GM18873 (cell line): ENCODE results near the gene ANO2.

Experiments used
- ATAC-seq: cut with Tn5 transposase; IDR thresholded peaks from one replicate; pipeline ENCODE4 v1.9.1; 2021; ENCODE audit warnings: mild to moderate bottlenecking, moderate library complexity, moderate number of reproducible peaks; ENCODE audit not compliant: unreplicated experiment, low FRiP score

Gene ANO2

GRCh38 chr12:5745251-5745888, 199.7 kb downstream of the ANO2 start:
- no peak for ATAC-seq

GRCh38 chr12:5742258-5742657, 202.8 kb downstream of the ANO2 start:
- ATAC-seq: no peak

GRCh38 chr12:5739917-5740316, 205.1 kb downstream of the ANO2 start:
- no peak for ATAC-seq

- ATAC-seq: no peak
Observed at GRCh38 chr12:5737778-5738177, 207.3 kb downstream of the ANO2 start.

- no peak for ATAC-seq
Observed at GRCh38 chr12:5736527-5736926, 208.5 kb downstream of the ANO2 start.

GRCh38 chr12:5736016-5736415, 209.0 kb downstream of the ANO2 start:
- no peak for ATAC-seq

GRCh38 chr12:5733916-5734315, 211.1 kb downstream of the ANO2 start:
- no peak for ATAC-seq

GRCh38 chr12:5733136-5733755, 211.8 kb downstream of the ANO2 start:
- no peak for ATAC-seq

- no peak for ATAC-seq
Observed at GRCh38 chr12:5730962-5731361, 214.1 kb downstream of the ANO2 start.

GRCh38 chr12:5723711-5724252, 221.3 kb downstream of the ANO2 start:
- no peak for ATAC-seq

GRCh38 chr12:5723071-5723470, 222.0 kb downstream of the ANO2 start:
- ATAC-seq: no peak

- ATAC-seq: no peak
Observed at GRCh38 chr12:5720381-5721005, 224.6 kb downstream of the ANO2 start.

GRCh38 chr12:5718680-5719079, 226.4 kb downstream of the ANO2 start:
- no peak for ATAC-seq

- no peak for ATAC-seq
Observed at GRCh38 chr12:5718073-5718472, 227.0 kb downstream of the ANO2 start.

- no peak for ATAC-seq
Observed at GRCh38 chr12:5716976-5717375, 228.1 kb downstream of the ANO2 start.

GRCh38 chr12:5716201-5716600, 228.9 kb downstream of the ANO2 start:
- no peak for ATAC-seq

GRCh38 chr12:5715021-5715420, 230.0 kb downstream of the ANO2 start:
- no peak for ATAC-seq

GRCh38 chr12:5713599-5714081, 231.4 kb downstream of the ANO2 start:
- ATAC-seq: no peak

GRCh38 chr12:5710260-5710878, 234.7 kb downstream of the ANO2 start:
- no peak for ATAC-seq

GRCh38 chr12:5708371-5708770, 236.7 kb downstream of the ANO2 start:
- ATAC-seq: no peak

- no peak for ATAC-seq
Observed at GRCh38 chr12:5706247-5706646, 238.8 kb downstream of the ANO2 start.
